ENCODE measurements around the gene ENGASE.

DNA sequence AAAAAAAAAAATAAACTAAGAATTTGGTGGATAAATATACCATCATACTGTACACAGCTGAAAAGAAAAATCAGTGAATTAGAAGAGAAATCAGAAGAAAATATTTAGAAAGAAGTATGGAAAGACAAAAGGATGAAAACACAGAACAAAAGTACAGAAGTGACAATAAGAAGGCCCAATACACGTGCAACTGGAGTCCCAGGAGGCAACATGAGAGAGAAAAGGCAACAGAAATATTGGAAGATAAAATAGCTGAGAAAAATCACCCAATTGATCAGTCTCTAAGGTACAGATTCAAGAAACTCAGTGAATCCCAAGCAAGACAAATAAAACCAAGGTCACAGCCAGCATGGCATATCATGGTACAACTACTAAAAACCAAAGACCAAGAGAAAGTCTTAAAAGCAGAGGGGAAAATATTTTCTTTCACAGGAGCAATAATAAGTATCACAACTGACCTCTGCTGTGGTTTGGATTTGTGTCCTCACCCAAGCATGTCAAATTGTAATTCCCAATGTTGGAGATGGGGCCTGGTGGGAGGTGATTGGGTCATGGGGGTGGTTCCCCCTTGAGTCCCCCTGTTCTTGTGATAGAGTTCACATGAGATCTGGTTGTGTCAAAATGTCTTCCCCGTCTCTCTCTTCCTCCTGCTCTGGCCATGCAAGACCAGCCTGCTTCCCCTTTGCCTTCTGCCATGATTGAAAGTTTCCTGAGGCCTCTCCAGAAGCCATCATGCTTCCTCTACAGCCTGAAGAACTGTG, 20.2 kb upstream of the ENGASE start:
- TF ChIP-seq CTCF (IDR thresholded peaks at IDR 0.05) (no peak), POLR2A (IDR thresholded peaks at IDR 0.05) (no peak)

Data from lower leg skin (tissue), 3 donors.